OCI-LY7 (cell line): Measurements from ENCODE around the gene UHRF1. TPM values are rescaled to one million over a fixed set of nuclear protein-coding genes. Genes with fewer than 3 reads are reported as not detected.

Source experiments
- BruUV-seq: library from RNA; stranded (reverse); fragments of 400-500 nt; replicated peaks from 2 replicates; lab custom pipeline; 2021; lab: Mats Ljungman, UMichigan
- CTCF ChIA-PET: fragments of 300-600 bp; sonication (Branson Sonifier 250); formaldehyde crosslinking; loops from one replicate; lab custom pipeline; 2022; ENCODE audit warnings: antibody characterized with exemption; ENCODE audit not compliant: unreplicated experiment; lab: Charles Lee
- POLR2A ChIA-PET: fragments of 300-600 bp; sonication (Branson Sonifier 250); formaldehyde crosslinking; loops from one replicate; lab custom pipeline; 2022; ENCODE audit warnings: antibody characterized with exemption; lab: Charles Lee
- DNase-seq: peaks from one replicate; pipeline ENCODE4 v3.0.0-alpha.2; 2015; ENCODE audit warnings: low spot score
- H2AFZ ChIP-seq: fragments of 200-600 bp; sonication (generic), shearing (Covaris generic); 2 replicates; pipeline ENCODE4 v1.6.1; 2014; ENCODE audit warnings: mild to moderate bottlenecking, antibody characterized with exemption, low read length, moderate library complexity
- H3K27ac ChIP-seq: fragments of 200-600 bp; sonication (generic); 2 replicates; pipeline ENCODE4 v1.5.1; 2014; ENCODE audit warnings: mixed run types, low read depth, mild to moderate bottlenecking, moderate library complexity, low read length, inconsistent platforms; ENCODE audit not compliant: poor library complexity, severe bottlenecking
- H3K36me3 ChIP-seq: fragments of 200-600 bp; sonication (generic); 2 replicates; pipeline ENCODE4 v1.6.1; 2014; ENCODE audit warnings: mild to moderate bottlenecking, antibody characterized with exemption, low read length, moderate library complexity, mixed read lengths; ENCODE audit not compliant: insufficient read depth
- H3K4me1 ChIP-seq: fragments of 200-600 bp; sonication (generic); 2 replicates; pipeline ENCODE4 v1.5.1; 2014; ENCODE audit warnings: mild to moderate bottlenecking, low read length; ENCODE audit not compliant: insufficient read depth, poor library complexity, severe bottlenecking
- H3K4me2 ChIP-seq: fragments of 200-600 bp; sonication (generic); 2 replicates; pipeline ENCODE4 v1.6.1; 2014; ENCODE audit warnings: mild to moderate bottlenecking, low read length
- H3K4me3 ChIP-seq: fragments of 200-600 bp; sonication (generic); 2 replicates; pipeline ENCODE4 v1.5.1; 2014; ENCODE audit warnings: mild to moderate bottlenecking, low read depth, low read length; ENCODE audit not compliant: poor library complexity, severe bottlenecking
- H3K79me2 ChIP-seq: fragments of 200-600 bp; sonication (generic); 2 replicates; pipeline ENCODE4 v1.6.1; 2016; ENCODE audit warnings: low read depth, mild to moderate bottlenecking, low read length, moderate library complexity, mixed read lengths; ENCODE audit not compliant: insufficient read depth
- H3K9me2 ChIP-seq: fragments of 200-600 bp; sonication (generic); 2 replicates; pipeline ENCODE4 v1.6.1; 2016; ENCODE audit warnings: mild to moderate bottlenecking, low read length, mixed read lengths; ENCODE audit not compliant: insufficient read depth
- H3K9me3 ChIP-seq: fragments of 200-600 bp; sonication (generic); 2 replicates; pipeline ENCODE4 v1.6.1; 2014; ENCODE audit warnings: mild to moderate bottlenecking, mixed run types, low read length, mixed read lengths
- H4K20me1 ChIP-seq: fragments of 200-600 bp; sonication (generic); 2 replicates; pipeline ENCODE4 v1.6.1; 2014; ENCODE audit warnings: mild to moderate bottlenecking, antibody characterized with exemption, low read length, moderate library complexity, mixed read lengths; ENCODE audit not compliant: insufficient read depth
- EZH2phosphoT487 ChIP-seq: fragments of 200-600 bp; sonication (generic); IDR thresholded peaks from 2 replicates; pipeline ENCODE4 v1.6.1; 2018; ENCODE audit warnings: low read depth, borderline replicate concordance, mild to moderate bottlenecking, mixed run types, antibody characterized with exemption, low read length, moderate library complexity, mixed read lengths
- intact Hi-C: fragments of 100-400 bp; cut with micrococcal nuclease; formaldehyde crosslinking; loops from one replicate; pipeline ENCODE4 v1.10.0; 2022; ENCODE audit not compliant: unreplicated experiment
- total RNA-seq, 2 experiments: library from RNA; depleted of rRNA in 1 of 2; stranded (reverse); fragments of >200 nt in 1 of 2; shearing (Covaris generic) in 1 of 2; gene quantifications; 2 replicates each; pipeline ENCODE4 v1.2.3, GENCODE V29; 2014 to 2022
- TF ChIP-seq, protein P1 (sequence below): fragments of 200-600 bp; sonication (generic); conservative IDR thresholded peaks from 2 replicates; pipeline ENCODE4 v1.5.1; 2014; ENCODE audit warnings: mild to moderate bottlenecking, antibody characterized with exemption, low read length, moderate library complexity, mixed read lengths

Gene UHRF1
- total RNA-seq, 2 experiments from 2014 or later, result 141 to 186 TPM

- no peak overlapping the region for H3K27ac ChIP-seq
- H3K9me3 ChIP-seq, result no peaks in the 10 kb centered on the region
- no TSS peak for BruUV-seq
- intact Hi-C loops, result no loop called here
- H3K9me2 ChIP-seq, result no peaks in the 10 kb centered on the region
- no peaks in the 10 kb centered on the region for H3K79me2 ChIP-seq
- H3K4me1 ChIP-seq, result no peaks in the 10 kb centered on the region
- no peak overlapping the region for H2AFZ ChIP-seq
- no peaks in the 10 kb centered on the region for H4K20me1 ChIP-seq
- TF ChIP-seq EZH2phosphoT487, result no peak
- TF ChIP-seq, protein P1, sequence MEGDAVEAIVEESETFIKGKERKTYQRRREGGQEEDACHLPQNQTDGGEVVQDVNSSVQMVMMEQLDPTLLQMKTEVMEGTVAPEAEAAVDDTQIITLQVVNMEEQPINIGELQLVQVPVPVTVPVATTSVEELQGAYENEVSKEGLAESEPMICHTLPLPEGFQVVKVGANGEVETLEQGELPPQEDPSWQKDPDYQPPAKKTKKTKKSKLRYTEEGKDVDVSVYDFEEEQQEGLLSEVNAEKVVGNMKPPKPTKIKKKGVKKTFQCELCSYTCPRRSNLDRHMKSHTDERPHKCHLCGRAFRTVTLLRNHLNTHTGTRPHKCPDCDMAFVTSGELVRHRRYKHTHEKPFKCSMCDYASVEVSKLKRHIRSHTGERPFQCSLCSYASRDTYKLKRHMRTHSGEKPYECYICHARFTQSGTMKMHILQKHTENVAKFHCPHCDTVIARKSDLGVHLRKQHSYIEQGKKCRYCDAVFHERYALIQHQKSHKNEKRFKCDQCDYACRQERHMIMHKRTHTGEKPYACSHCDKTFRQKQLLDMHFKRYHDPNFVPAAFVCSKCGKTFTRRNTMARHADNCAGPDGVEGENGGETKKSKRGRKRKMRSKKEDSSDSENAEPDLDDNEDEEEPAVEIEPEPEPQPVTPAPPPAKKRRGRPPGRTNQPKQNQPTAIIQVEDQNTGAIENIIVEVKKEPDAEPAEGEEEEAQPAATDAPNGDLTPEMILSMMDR, result no peak
- no peak overlapping the region for H3K4me2 ChIP-seq
- H3K36me3 ChIP-seq, result peaks cover 98% of the 10 kb centered on the region
- POLR2A ChIA-PET, result interaction anchor here (0.6 kb wide), 1 partner anchor 9 kb away, joined by 3 read pairs; no protein-coding TSS in a partner anchor
- CTCF ChIA-PET, result no interaction called here
- no peak for DNase-seq
- no peak overlapping the region for H3K4me3 ChIP-seq
Observed at GRCh38 chr19:4955274-4955673, 46.0 kb downstream of the UHRF1 start.

DNA sequence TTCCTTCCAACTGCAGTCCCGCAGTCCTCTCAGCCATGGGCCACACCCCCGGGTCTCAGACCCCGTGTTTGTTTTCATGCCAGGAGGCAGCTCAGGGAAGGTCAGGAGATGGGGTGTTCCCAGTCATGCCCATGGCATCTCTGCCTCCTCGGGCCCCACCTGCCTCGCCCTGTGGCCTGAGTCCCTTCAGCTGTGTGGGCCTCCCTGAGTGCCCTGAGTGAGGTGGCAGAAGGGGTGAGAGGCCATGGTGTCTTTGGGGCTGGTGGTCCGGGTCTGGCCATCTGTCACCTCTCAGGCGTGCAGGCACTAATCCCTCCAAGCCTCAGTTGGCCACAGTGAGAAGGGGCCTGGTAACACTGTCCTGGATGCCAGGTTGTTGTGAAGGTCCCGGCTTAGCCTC, 48.7 kb downstream of the UHRF1 start:
- no peak for DNase-seq
- peaks cover 94% of the 10 kb centered on the region for H3K36me3 ChIP-seq
- no peaks in the 10 kb centered on the region for H3K9me3 ChIP-seq
- H3K9me2 ChIP-seq, result no peaks in the 10 kb centered on the region
- ChIA-PET POLR2A (no interaction called here), CTCF (no interaction called here)
- H2AFZ ChIP-seq, result no peak overlapping the region
- no peaks in the 10 kb centered on the region for H3K79me2 ChIP-seq
- TF ChIP-seq EZH2phosphoT487, result no peak
- TF ChIP-seq, protein P1, result no peak
- H3K4me3 ChIP-seq, result no peak overlapping the region
- H3K4me1 ChIP-seq, result no peaks in the 10 kb centered on the region
- no TSS peak for BruUV-seq
- intact Hi-C loops, result no loop called here
- H3K4me2 ChIP-seq, result no peak overlapping the region
- H3K27ac ChIP-seq, result no peak overlapping the region
- no peaks in the 10 kb centered on the region; the same call in 1 of the 2 replicates for H4K20me1 ChIP-seq

- no peaks in the 10 kb centered on the region; the same call in 1 of the 2 replicates for H4K20me1 ChIP-seq
- no peak overlapping the region for H2AFZ ChIP-seq
- intact Hi-C loops, result loop anchor here (10.0 kb wide), 1 partner anchor 97 kb away; the partner anchor contains the start of gene PLIN3
- no peaks in the 10 kb centered on the region for H3K9me3 ChIP-seq
- peaks cover 6% of the 10 kb centered on the region for H3K4me1 ChIP-seq
- no TSS peak for BruUV-seq
- H3K9me2 ChIP-seq, result no peaks in the 10 kb centered on the region
- no peak for DNase-seq
- ChIA-PET CTCF (no interaction called here), POLR2A (no interaction called here)
- peaks cover 85% of the 10 kb centered on the region for H3K36me3 ChIP-seq
- H3K4me3 ChIP-seq, result no peak overlapping the region
- H3K79me2 ChIP-seq, result no peaks in the 10 kb centered on the region
- TF ChIP-seq, protein P1, result no peak
- no peak for TF ChIP-seq EZH2phosphoT487
- H3K27ac ChIP-seq, result no peak overlapping the region
- no peak overlapping the region for H3K4me2 ChIP-seq
Observed at GRCh38 chr19:4962085-4962619, 52.9 kb downstream of the UHRF1 start.
